Keratinocyte (primary cell): ENCODE results near the gene PSMD2.

Experiments
- CTCF ChIP-seq, 3 experiments: IDR thresholded peaks in 1 of 3; conservative IDR thresholded peaks in 1 of 3; optimal IDR thresholded peaks in 1 of 3; 2 replicates in 2 of 3; 3 replicates in 1 of 3; pipeline versions ENCODE3 to v1.5.1; 2011; ENCODE audit warnings: low read length in 3 of 3, mild to moderate bottlenecking in 3 of 3, moderate library complexity in 2 of 3, control low read depth in 1 of 3, inconsistent platforms in 1 of 3; ENCODE audit not compliant: insufficient read depth in 2 of 3; ENCODE audit errors: extremely low read depth in 1 of 3
- EZH2 ChIP-seq: IDR thresholded peaks from one replicate; pipeline ENCODE4 v1.6.1; 2012; ENCODE audit warnings: inconsistent platforms, mild to moderate bottlenecking, low read length, moderate library complexity

GRCh38 chr3:184347321-184348056 lies 48.4 kb downstream of the PSMD2 start:
- TF ChIP-seq EZH2 (no peak), CTCF (optimal IDR thresholded peaks at IDR 0.05 in 1 of 3, IDR thresholded peaks at IDR 0.05 in 1 of 3, conservative IDR thresholded peaks at IDR 0.05 in 1 of 3; ENCODE audit: extremely low read depth in 1 of 3, insufficient read depth in 2 of 3, low read length in 3 of 3) (no peak)
